ENCODE measurements around the gene HMGCLL1. TPM values are rescaled to one million over a fixed set of nuclear protein-coding genes. Genes with fewer than 3 reads are reported as not detected.
A peak's percentile ranks its signal among the peaks of the same experiment; 100 is the strongest.

Gene HMGCLL1
- total and polyA plus RNA-seq, 7 donors: 0.32 to 1.3 (median 0.56) TPM

DNA sequence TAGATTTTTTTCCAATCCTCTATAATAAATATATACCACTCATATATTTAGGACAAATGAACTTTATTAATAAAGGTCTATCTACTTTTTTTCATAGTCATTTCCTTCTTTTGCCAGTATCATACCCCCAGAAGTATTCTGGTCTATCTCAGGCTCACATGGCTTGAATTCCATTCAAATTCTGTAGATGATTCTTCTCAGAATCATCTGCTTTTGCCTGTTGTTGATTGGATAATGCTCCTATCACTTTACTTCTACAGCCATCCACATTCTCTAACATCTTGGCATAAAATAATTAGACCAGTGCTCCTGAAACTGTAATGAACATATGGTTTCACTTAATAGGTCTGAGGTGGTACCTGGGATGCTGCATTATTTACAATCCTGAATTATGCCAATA, 130.5 kb downstream of the HMGCLL1 start:
- Histone ChIP-seq H3K9me3 (no peaks in the 10 kb centered on the region), H3K36me3 (ENCODE audit: insufficient read depth in 1 of 2, low read depth in 1 of 2) (no peaks in the 10 kb centered on the region), H3K27ac (no peak overlapping the region), H3K4me1 (no peaks in the 10 kb centered on the region), H3K4me3 (no peak overlapping the region), H3K27me3 (ENCODE audit: insufficient read depth in 3 of 3, low read length in 2 of 3) (no peaks in the 10 kb centered on the region)
- ATAC-seq: no peak
- TF ChIP-seq, protein P1, sequence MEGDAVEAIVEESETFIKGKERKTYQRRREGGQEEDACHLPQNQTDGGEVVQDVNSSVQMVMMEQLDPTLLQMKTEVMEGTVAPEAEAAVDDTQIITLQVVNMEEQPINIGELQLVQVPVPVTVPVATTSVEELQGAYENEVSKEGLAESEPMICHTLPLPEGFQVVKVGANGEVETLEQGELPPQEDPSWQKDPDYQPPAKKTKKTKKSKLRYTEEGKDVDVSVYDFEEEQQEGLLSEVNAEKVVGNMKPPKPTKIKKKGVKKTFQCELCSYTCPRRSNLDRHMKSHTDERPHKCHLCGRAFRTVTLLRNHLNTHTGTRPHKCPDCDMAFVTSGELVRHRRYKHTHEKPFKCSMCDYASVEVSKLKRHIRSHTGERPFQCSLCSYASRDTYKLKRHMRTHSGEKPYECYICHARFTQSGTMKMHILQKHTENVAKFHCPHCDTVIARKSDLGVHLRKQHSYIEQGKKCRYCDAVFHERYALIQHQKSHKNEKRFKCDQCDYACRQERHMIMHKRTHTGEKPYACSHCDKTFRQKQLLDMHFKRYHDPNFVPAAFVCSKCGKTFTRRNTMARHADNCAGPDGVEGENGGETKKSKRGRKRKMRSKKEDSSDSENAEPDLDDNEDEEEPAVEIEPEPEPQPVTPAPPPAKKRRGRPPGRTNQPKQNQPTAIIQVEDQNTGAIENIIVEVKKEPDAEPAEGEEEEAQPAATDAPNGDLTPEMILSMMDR (IDR thresholded peaks at IDR 0.05): no peak
- DNase-seq: no peak
- intact Hi-C loops (cut with DNase I): loop anchor here in 1 of 2 donors (10.0 kb wide), 1 partner anchor 506 kb away; no protein-coding TSS in a partner anchor

DNA sequence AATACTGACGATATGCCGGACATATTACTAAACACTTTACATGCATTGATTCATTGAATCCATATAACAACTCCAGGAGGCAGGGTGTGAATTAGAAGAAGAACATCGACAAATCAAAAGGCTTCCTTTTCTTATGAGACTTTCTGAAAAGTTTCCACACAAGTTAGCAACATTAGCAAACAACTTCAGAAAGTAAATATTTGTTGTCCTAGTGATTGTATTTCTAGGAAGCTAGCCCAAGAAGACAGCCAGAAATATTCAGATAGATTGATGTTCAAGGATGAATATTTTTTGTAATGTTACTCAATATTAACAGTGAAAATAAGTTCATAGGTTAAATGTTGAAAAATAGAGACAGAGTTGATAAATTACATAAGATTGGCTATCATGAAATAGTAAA, 131.1 kb downstream of the HMGCLL1 start:
- no peaks in the 10 kb centered on the region for H3K27me3 ChIP-seq (ENCODE audit: insufficient read depth in 3 of 3, low read length in 2 of 3)
- DNase-seq (no peak), ATAC-seq (no peak)
- H3K27ac ChIP-seq: no peak overlapping the region
- H3K4me1 ChIP-seq: no peaks in the 10 kb centered on the region
- H3K4me3 ChIP-seq: no peak overlapping the region
- TF ChIP-seq, protein P1 (IDR thresholded peaks at IDR 0.05): no peak
- H3K9me3 ChIP-seq: no peaks in the 10 kb centered on the region
- 69 to 85% (median 77%) methylated on average over 3 of the region's 3 CpGs for WGBS, 3 donors
- intact Hi-C loops (cut with DNase I): loop anchor here in 1 of 2 donors (10.0 kb wide), 1 partner anchor 507 kb away; no protein-coding TSS in a partner anchor
- no peaks in the 10 kb centered on the region for H3K36me3 ChIP-seq (ENCODE audit: insufficient read depth in 1 of 2, low read depth in 1 of 2)

DNA sequence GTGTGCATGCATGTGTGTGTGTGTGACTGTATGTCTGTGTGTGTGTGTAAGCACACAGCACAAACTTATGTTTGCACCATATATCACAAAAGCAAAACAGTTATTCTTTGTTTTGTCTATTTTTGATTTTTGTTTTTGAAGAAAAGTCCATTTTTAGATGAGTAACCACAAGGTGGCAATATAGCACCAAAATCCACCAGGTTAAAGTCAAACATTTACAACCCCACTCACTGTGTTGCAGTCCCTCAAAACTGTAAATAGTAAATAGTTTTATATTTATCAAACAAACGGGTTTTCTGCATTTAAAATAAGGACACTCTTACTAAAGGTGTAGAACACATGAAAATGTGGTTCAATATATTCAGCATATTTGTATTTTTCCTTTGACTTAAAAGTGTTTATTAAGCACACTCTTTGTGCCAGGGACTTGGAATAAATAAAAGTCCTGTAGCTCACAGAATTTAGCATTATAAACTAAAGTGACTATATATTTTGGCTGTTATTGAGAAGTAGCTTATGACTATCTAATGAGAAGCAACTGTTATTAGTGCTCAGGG, 133.3 kb downstream of the HMGCLL1 start:
- Histone ChIP-seq H3K27me3 (ENCODE audit: insufficient read depth in 3 of 3, low read length in 2 of 3) (no peaks in the 10 kb centered on the region), H3K4me3 (no peak overlapping the region), H3K4me1 (no peaks in the 10 kb centered on the region), H3K27ac (no peak overlapping the region), H3K9me3 (no peaks in the 10 kb centered on the region), H3K36me3 (ENCODE audit: insufficient read depth in 1 of 2, low read depth in 1 of 2) (no peaks in the 10 kb centered on the region)
- DNase-seq (no peak), ATAC-seq (no peak)
- WGBS, 3 donors: 2 to 8% (median 6%) methylated on average over 1 of the region's 1 CpG
- intact Hi-C loops (cut with DNase I): loop anchor here in 1 of 2 donors (10.0 kb wide), 1 partner anchor 509 kb away; no protein-coding TSS in a partner anchor
- TF ChIP-seq, protein P1 (IDR thresholded peaks at IDR 0.05): peak; percentile 23

DNA sequence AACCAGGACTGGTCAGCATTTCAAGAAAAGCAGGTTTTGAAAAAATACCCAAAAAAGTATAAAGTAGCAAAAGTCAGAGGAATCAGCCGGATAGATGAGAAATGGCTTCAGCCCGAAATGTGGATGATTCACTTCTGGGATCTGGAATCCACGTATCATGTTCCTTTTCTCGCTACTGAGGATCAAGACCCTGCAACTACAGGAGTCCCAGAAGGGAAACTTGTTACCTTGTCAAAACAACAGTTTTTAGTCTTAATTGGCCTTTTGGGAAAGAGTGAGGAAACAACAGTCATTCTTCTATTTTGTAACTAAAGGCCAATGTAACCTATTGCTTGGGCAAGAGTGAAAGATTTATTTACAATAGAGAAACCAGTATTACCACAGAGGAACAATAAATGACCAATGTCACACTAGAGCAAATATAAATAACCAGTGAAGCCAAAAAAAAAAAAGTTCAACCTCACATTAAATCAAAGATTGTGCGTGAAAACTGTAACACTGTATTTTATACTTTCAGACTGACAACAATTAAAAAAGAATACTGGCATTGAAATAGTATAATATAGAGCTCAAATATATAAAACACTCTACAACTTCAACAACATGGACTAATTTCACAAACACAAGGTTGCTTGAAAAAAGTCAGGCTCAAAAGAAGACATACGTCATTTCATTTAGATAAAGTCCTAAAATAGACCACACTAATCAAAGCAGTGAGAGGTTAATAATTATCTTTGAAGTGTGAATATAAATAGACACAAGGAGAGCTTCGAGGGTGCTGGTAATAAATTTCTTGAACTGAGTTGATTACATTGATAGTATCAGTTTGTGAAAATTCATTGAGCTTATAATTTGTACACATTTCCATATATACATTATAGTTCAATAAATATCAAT, 135.5 kb downstream of the HMGCLL1 start:
- TF ChIP-seq, protein P1 (IDR thresholded peaks at IDR 0.05): no peak
- no peak for DNase-seq
- H3K27me3 ChIP-seq (ENCODE audit: insufficient read depth in 3 of 3, low read length in 2 of 3): no peaks in the 10 kb centered on the region
- H3K4me3 ChIP-seq: no peak overlapping the region
- no peaks in the 10 kb centered on the region for H3K36me3 ChIP-seq (ENCODE audit: insufficient read depth in 1 of 2, low read depth in 1 of 2)
- ATAC-seq: no peak
- H3K9me3 ChIP-seq: no peaks in the 10 kb centered on the region
- H3K27ac ChIP-seq: no peak overlapping the region
- intact Hi-C loops (cut with DNase I): loop anchor here in 1 of 2 donors (10.0 kb wide), 1 partner anchor 511 kb away; no protein-coding TSS in a partner anchor
- no peaks in the 10 kb centered on the region for H3K4me1 ChIP-seq
- WGBS, 3 donors: 56 to 60% (median 56%) methylated on average over 7 of the region's 7 CpGs

Measured in psoas muscle (tissue), 8 donors.